ENCODE measurements around the gene BIN1.

Gene BIN1, protein sequence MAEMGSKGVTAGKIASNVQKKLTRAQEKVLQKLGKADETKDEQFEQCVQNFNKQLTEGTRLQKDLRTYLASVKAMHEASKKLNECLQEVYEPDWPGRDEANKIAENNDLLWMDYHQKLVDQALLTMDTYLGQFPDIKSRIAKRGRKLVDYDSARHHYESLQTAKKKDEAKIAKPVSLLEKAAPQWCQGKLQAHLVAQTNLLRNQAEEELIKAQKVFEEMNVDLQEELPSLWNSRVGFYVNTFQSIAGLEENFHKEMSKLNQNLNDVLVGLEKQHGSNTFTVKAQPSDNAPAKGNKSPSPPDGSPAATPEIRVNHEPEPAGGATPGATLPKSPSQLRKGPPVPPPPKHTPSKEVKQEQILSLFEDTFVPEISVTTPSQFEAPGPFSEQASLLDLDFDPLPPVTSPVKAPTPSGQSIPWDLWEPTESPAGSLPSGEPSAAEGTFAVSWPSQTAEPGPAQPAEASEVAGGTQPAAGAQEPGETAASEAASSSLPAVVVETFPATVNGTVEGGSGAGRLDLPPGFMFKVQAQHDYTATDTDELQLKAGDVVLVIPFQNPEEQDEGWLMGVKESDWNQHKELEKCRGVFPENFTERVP

DNA sequence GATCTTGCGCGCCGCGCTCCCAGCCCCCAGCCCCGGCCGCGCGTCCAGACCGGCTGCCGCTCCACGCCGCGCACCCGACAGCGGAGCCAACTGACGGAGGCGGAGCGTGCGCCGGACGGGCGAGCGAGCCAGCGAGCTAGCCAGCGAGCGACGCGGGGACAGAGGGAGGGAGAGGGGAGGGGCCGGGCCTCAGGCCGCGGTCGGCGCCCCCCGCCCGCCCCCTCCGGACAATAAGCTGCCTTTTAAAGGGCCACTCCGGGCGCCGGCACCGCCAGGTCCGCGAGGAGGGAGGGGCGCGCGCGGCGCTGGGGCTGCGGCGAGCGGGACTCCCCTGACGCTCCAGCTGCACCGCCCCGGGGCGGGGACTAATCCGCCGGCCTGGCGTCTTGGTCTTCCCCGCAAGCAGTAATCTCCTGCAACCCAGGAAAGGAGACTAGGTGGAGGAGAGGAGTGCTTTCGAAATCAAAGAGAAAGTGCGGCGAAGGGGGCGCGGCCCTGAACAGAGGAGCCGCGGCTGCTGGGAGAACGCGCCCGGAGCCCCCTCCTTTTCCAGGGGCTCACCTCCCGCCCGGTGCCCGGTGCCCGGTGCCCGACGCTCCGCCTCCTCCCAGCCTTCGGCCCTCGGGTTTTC lies at the start of gene BIN1:
TSS of gene BIN1 (minus strand) at position 164 of the 631 bp plus-strand sequence. CDS start 211 bp downstream, outside the sequence.
- DNase-seq (ENCODE audit: low read depth in 2 of 2), result peak; percentile 53 to 60

DNA sequence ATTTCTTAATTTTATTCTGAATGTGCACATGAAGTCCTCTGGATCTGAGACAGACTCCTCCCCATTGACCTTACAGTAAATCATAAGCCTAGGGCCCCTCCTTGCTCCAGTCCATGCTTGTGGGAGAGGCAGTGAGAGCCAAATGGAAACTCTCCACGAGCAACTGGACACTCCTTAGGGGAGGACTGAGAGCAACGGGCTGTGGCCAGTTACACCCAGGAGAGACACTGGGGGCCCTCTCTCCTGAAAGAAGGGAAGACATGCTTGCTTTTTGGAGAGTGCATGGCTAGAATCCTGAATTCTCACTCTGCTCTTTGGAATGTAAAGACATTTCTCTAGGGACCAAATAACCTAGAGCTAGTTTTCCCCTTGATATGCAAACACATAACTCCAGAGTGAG lies 49.0 kb upstream of the BIN1 start:
- DNase-seq (ENCODE audit: low read depth in 2 of 2), result no peak

DNA sequence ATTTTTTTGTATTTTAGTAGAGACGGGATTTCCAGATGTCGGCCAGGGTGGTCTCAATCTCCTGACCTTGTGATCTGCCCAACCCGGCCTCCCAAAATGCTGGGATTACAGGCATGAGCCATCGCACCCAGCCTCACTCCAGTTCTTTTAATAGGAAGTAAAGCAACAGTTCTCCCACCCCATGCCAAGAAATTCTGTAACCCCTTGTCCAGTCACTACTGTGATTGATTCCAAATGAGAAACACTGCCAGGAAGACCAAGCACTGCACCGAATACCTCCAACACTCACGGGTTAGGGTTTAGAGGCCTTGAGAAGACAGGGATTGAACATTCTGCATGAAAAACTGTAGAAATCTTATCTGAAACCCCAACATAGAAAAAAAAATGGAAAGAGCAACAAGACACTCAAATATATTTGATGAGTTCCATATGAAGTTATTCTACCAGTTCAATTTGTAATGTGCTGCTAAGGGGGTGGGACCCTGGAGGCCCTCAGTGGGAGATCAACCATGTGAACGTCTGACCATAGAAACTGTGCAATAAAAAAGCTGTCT lies 48.2 kb upstream of the BIN1 start:
- no peak for DNase-seq (ENCODE audit: low read depth in 2 of 2)

DNA sequence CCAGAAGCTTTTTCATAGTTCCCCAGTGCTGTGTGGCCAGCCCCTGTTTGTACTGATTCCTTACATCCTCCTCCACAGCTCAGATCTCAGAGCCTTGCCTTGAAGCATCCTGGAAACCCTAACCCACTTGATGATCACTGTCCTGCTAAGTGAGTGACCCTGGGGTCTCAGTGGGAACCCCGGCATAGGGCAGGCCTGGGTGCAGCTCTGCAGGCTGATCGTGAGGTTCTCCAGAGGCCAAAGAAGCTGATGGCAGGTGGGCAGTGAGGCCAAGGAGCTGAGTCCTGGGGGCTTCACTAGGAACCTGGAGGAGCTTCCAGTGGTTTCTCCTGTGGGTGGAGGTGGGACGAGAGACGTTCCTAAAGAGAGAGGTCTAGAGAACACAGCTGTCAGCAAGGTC lies 47.4 kb upstream of the BIN1 start:
- DNase-seq (ENCODE audit: low read depth in 2 of 2), result no peak

DNA sequence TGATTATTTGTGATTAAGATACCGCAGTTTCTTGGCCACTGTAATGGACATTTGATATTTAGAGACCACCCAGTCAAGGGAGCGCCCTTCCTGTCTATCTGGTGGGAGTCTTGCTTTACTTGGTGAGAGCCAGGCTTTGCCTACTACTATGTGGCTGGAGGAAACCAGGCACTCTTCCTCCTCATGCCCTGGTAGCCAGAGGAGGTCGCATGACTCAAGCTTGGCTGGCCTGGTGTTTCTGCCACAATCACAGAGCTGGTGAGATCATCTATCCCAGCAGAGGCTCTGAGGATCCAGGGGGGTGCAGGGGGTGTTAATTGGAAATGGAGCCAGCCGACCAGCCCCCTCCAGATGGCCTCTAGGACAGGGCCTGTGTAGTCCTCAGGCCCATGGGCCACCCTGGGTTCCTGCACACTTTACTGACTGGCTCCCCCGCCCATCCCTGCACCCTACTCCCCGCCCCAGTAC lies 46.8 kb upstream of the BIN1 start:
- no peak for DNase-seq (ENCODE audit: low read depth in 2 of 2)

DNA sequence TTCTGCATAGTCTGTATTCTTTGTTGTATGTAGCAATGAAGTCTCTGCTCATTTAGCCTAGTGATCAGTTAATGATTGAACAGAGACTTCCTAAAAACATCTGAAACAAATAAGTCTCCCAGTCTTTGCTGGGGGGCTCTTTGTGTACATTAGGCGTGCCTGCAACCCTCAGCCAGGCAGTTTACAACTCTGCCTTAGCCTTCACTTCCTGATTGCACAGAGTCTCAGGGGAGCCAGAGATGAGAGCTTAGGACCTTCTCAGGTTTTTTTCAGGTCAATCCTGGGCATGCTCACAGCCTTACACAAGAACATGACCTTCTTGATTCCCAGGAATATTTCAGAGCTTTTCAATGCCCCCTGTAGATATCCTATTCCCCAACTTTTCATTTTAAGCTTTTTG lies 44.0 kb upstream of the BIN1 start:
- no peak for DNase-seq (ENCODE audit: low read depth in 2 of 2)

DNA sequence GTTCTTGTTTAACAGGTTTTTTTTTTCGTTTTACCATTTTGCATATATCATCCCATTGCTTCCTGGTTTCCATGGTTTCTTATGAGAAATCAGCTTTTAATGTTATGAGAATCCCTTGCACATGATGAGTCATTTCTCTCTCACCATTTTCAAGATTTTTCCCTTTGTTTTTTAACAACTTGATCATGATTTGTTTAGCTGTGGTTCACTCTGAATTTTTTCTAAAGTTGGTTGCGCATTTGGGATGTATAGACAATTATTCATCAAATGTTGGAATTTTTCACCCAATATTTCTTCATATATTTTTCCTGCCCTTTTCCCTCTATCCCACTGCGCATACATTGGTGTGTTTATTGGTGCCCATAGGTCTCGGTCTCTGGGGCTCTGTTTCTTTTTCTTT lies 42.4 kb upstream of the BIN1 start:
- no peak for DNase-seq (ENCODE audit: low read depth in 2 of 2)

DNA sequence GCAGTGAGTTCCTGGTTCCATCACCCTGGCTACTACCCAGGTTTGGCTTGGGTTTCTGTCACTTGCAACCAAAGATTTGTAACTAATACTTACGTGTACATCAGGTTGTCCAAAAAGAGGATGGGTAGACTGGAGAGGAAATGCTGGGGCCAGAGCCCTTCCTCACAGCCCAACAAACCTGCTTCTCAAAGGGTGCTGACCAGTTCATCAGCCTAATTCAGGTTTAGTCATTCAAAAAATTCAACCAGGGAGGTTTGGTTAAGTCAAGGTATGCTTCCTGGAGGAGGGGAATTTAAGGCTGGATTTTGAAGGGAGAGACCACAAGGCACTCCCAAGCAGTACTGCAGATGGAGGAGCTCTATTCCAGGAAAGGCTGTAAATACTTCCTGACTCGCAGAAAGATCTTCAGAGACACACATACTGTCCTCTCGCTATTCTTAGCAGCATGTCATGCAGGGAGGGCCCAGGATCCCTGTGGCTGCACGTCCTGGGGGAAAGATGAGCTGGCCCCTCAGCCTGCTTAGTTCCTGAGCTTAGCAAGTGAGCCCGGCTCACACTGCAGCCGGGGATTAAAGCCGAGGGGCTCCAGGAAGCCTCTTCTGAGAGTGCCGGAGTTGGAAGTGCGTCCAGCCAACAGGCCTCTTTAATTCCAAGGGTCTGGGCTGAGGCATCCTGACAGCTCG lies 40.0 kb upstream of the BIN1 start:
- no peak for DNase-seq (ENCODE audit: low read depth in 2 of 2)

DNA sequence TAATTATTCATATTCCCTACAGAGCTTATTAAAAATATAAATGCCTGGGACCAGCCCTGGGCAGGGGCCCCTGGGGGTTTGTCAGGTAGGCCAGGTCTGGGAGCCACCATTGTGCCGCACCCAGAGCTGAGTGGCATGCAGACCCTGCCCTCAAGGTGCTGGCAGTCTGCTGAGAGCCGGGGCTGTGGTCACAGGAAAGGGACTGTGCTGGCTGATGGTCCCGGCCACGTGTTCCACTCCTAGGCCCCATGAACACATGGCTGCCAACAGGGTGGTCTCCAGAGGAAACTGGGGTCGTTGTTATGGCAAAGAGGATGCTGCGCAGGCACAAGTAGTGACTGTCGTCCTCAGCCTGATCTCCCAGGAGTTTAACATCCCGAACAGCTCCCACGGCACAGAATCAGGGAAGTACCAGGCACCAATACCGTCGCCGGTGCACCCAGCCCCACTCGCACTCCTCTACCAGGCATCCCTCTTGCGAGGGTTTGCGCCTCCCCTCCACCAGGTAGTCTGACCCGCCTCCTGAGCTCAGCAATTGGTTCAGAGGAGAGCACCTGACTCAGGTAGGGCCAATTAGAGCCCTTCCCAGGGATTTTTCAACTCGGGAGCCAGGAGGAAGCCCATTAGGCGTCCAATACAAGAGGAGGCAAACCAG lies 39.2 kb upstream of the BIN1 start:
- DNase-seq (ENCODE audit: low read depth in 2 of 2), result no peak

DNA sequence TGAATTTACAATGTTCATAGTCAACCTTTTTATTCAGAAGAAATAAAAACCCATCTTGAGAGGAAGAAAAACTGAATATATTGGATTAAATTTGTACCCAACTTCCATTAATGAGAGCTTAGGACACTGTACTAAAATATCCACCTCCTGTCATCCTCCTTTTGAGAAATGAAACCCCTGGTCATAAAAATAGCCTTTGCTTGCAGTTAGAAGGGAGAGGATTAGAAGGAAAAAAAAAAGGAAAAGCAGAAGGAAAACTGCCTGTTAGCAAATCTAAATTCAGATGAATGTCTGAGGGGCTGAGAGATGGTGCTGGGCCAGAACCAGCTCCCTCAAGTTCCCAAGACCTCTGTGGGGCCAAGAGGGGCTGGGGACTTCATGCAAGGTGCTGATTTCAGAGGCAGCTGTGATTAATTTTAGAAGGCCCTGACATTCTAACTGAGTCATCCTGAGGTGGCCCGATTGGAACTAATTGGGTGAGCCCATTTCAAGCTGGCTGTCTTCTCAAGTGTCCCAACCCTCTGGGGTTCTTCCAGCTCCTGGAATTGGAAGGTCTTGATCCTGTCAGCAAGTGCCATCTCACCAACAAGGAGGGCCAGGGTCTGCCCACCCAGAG lies 38.4 kb upstream of the BIN1 start:
- DNase-seq (ENCODE audit: low read depth in 2 of 2), result no peak

DNA sequence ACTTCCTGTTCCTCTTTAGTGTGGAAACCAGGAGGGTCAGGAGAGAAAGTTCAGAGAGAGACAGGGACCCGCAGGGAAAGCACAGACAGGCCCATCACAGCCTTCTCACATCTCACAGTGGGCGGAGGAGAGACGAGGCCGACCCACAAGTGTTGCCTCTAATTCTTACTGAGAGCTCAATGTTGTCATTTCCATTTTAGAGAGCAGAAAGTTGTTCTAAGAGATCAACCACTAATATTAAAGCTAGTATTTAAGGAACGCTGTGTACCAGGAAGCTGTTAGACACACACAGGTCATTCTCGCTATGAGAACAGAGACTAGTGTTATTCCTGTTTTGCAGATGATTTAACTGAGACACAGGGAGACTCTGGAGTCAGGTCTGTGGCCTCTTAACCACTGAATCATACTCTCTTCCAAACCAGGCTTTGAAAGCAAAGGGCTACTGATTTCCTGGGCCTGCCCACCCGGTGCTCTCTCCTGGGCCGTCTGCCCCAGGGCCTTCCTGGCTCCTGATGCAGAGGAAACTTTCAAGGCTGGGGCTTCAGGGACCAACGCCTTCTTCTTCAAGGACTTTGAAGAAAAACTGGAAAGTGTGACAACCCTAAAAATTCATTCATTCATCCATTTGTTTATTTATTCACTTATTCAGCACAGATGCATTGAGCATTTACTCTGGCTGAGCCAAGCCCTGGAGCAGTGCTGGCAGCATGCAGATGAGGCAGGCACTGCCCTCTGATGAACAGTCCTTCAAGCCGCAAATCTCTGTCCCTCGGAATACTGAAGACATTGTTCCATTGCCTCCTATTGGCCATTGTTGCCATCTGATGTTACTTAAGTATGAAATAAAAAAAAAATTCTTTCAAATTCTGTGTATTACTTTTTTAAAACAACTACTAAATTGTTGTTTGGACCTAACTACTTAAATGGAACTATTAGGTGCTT lies 37.2 kb upstream of the BIN1 start:
- DNase-seq (ENCODE audit: low read depth in 2 of 2), result no peak

DNA sequence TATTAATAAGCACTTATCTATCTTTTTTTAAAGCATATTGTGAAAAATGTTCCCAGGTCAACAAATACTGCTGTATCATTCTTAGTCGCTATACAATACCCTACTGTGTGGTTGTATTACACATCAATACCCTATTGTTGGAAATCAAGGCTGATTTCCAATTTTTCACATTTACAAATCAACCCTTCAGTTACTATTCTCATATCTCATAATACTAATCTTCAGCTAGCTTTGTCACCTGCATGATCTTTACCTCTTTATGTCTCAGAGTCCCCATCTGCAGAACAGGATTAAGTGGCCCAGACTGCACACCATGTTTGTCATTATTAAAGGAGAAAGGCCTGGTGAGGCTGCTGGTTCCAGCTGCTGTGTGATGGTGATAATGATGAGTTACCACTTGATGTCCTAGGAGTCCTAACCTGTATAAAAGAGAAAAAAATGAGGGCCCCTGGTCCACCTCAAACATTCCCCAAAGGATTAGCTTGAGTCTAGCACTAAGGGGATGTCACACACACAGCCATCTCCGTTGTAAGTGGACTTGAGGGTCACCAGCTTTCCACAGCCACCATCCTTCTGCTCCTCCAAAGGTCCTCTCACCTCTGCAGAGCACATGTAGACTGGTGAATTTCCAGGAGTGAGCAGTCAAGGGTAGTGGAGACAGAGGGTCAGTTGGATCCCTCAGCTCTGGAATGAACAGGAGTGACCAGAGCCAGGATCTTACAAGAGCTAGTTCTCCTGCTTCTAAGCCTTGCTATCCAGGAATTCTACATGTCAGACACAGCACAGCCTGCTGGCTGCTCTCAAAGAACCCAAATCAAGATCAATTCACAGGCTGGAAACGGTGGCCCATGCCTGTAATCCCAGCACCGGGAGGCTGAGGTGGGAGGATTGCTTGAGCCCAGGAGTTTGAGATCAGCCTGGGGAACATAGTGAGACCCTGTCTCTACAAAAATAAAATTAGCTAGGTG lies 36.0 kb upstream of the BIN1 start:
- no peak for DNase-seq (ENCODE audit: low read depth in 2 of 2)

DNA sequence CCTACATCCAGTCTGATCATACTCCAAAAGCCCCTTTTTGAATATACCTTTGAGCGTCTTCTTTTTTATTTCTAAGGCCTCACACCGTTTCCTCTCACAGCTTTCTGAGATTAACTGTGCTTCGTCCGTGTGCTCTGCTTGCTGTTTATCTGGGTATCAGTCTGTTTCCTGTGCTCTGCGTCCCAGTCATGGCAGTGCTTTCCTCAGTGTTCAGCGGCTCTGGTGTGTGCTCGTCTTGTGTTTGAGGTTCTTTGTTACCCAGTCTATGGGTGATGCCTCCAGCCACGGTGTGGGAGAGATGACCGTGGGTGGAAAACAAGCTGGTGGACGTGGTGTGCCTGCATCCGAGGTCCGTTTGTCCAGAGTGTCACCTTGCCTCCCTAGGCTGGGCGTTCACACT lies 33.6 kb upstream of the BIN1 start:
- no peak for DNase-seq (ENCODE audit: low read depth in 2 of 2)

DNA sequence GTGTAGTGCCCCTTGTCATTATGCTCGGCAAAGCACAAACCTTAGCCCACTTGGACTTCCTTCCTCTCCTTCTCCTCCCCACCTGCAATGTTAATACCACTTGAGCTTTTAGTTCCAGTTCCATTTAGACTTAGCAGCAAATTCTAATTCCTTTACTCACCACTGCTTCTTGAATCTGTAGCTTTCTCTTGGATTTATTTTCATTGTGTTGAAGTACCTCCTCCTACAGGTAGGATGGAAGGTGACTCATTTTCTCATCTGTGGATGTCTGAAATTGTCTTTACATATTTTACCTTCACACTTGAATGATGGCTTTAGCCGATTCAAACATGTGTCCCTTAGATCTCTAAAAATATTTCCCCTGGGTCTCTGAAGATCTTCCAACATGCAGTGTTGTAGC lies 32.8 kb upstream of the BIN1 start:
- no peak for DNase-seq (ENCODE audit: low read depth in 2 of 2)

DNA sequence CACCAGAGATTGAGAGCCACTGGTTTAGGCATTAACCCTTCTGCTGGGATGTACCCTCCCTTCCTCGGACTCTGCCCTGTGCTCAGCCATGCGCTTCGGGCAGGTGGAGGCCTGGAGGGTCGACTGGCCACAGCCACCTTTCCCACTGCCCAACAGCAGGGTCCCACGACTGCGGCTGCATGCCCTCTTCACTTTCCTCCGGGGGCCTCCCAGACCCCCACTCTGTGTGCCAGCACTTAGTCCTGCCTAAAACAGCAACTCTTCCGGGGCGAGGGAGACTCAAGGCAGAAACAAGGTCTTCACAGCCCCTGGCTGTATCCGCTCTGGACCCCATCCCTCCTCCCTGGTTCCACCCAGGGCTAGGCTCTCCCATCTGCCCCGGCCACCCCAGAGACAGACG lies 31.3 kb upstream of the BIN1 start:
- DNase-seq (ENCODE audit: low read depth in 2 of 2), result no peak

DNA sequence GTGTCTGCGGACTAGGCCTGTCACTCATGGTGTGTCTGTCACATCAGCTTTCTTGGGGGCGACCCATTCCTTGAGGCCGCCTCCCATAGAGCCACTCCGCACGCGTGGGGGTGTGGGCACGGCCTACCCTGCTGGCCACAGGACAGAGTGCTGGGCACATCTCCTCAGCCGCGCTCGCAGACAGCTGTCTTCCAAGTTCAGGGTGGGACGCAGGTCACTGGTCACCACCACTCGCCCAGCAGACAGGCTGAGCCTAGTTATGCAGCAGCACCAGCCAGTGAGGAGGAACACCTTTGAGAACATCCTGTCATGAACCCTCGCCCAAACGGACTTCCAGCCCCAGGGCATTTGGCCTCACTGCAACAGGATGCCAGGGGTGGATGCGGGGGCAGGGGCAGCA lies 30.8 kb upstream of the BIN1 start:
- DNase-seq (ENCODE audit: low read depth in 2 of 2), result no peak

DNA sequence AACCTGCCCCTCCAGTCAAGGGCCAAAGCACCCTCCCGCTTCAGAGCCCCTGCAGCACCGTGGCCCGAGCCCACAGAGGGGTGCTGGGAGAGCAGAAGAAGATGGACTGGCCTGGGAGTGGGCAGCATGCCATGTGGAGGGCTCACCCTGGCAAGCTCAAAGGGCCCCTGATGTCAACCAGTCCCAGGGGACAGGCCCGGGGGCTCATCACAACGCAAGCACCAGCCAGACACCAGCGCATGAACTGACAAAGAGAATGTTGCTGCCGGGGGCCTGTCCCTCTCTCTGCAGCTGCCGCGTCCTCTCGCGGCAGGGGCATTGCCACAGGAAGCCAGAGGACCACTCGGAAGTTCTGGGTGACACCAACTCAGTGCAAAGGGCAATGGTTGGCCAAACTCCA lies 30.3 kb upstream of the BIN1 start:
- DNase-seq (ENCODE audit: low read depth in 2 of 2), result no peak
